Stimulated activated naive CD8-positive, alpha-beta T cell treated with anti-CD3 and anti-CD28 coated beads, Interleukin-15, amount 100 ng/mL, for 72 hours (primary cell): Measurements from ENCODE around the gene ADGRG1.

Source experiments
- ATAC-seq: fragments of 150-1000 bp; cut with Tn5 transposase; 2 replicates; pipeline ENCODE4 v1.10.0; 2021; ENCODE audit warnings: mild to moderate bottlenecking, moderate library complexity
- DNase-seq, 2 donors: peaks; one replicate each; pipeline ENCODE4 v3.0.0; 2021 to 2022
- H3K27ac Mint-ChIP-seq, 2 donors: one replicate each; pipeline ENCODE4 v1.8.0; 2022; ENCODE audit warnings: mild to moderate bottlenecking in 2 of 2, mixed read lengths in 2 of 2, moderate library complexity in 2 of 2
- H3K27me3 Mint-ChIP-seq: one replicate; pipeline ENCODE4 v1.8.0; 2022; ENCODE audit warnings: mixed read lengths
- H3K4me1 Mint-ChIP-seq: one replicate; pipeline ENCODE4 v1.8.0; 2022; ENCODE audit warnings: mild to moderate bottlenecking, mixed read lengths
- H3K4me3 Mint-ChIP-seq, 2 donors: one replicate each; pipeline ENCODE4 v1.8.0; 2022; ENCODE audit warnings: mild to moderate bottlenecking in 2 of 2, mixed read lengths in 2 of 2, moderate library complexity in 1 of 2
- H3K9me3 Mint-ChIP-seq, 2 donors: one replicate each; pipeline ENCODE4 v1.8.0; 2022; ENCODE audit warnings: mixed read lengths in 2 of 2

ADGRG1 gene

DNA sequence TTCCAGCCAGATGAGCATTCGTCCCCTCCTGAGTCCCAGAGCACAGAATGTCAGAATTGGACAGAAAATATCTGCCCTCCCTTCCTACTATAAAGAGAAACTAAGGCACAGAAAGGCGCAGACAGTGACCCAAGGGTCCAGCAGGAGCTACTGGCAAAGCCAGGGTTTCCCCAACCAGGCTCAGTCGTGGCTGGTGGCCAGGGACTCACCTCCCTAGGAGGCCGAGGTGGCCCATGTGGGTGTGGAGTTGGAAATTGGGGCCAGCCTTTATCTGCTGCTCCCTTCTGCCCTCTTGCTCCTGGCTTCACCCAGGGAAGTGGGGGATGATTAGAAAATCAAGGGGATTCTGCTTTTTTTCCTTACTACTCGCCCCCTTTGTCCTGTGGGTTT is 67.2 kb downstream of the ADGRG1 start:
- peaks cover 15% of the 10 kb centered on the region for H3K4me1 Mint-ChIP-seq
- peak overlapping the region in 1 of 2 donors; percentile 86 for H3K27ac Mint-ChIP-seq
- DNase-seq (no peak), ATAC-seq (no peak)
- H3K9me3 Mint-ChIP-seq: no peaks in the 10 kb centered on the region
- no peaks in the 10 kb centered on the region for H3K27me3 Mint-ChIP-seq
- no peak overlapping the region for H3K4me3 Mint-ChIP-seq

DNA sequence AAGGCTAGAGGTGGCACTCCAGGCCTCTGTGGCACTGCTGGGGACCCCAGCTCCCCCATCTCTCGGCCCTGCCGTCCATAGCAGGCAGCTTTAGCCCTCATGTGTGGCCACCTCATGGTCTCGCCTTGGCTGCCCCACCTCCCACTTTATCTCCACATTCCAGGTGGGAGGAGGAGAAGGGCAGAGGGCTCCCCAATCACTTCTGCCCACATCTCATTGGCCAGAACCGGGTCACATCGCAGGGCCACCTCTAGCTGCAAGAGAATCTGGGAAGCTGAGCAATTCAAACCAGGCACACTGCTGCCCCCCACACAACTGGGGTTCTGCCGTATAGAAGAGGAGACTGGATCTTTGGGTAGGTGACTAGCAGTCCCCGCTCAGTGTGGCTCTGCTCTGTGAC is 67.8 kb downstream of the ADGRG1 start:
- no peak for ATAC-seq
- DNase-seq: no peak
- H3K4me3 Mint-ChIP-seq: no peak overlapping the region
- H3K9me3 Mint-ChIP-seq: no peaks in the 10 kb centered on the region
- no peak overlapping the region for H3K27ac Mint-ChIP-seq
- peaks cover 10% of the 10 kb centered on the region for H3K4me1 Mint-ChIP-seq
- H3K27me3 Mint-ChIP-seq: no peaks in the 10 kb centered on the region

DNA sequence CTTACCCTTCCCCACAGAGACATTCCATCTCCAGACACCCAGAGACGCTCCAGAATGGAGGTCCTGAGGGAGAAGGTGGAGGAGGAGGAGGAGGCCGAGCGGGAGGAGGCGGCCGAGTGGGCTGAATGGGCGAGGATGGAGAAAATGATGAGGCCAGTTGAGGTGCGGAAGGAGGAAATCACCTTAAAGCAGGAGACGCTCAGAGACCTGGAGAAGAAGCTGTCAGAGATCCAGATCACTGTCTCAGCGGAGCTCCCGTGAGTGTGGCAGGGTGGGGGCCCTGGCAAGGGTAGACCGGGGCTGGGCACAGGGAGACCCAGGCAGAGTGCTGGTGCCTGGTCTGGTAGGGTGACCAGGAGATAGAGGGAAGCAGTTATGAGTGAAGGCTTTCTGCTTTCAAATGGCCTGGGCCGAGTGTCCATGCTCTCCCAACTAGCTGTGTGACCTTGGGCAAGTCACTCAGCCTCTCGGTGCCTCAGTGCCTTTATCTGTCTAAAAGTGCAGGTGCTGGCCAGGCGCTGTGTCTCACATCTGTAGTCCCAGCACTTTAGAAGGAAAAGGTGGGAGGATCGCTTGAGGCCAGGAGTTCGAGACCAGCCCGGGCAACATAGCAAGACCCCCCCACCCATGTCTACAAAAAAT is 69.6 kb downstream of the ADGRG1 start:
- no peaks in the 10 kb centered on the region for H3K27me3 Mint-ChIP-seq
- H3K4me1 Mint-ChIP-seq: peaks cover 10% of the 10 kb centered on the region
- H3K4me3 Mint-ChIP-seq: no peak overlapping the region
- ATAC-seq (no peak), DNase-seq (no peak)
- H3K9me3 Mint-ChIP-seq: no peaks in the 10 kb centered on the region
- H3K27ac Mint-ChIP-seq: no peak overlapping the region

DNA sequence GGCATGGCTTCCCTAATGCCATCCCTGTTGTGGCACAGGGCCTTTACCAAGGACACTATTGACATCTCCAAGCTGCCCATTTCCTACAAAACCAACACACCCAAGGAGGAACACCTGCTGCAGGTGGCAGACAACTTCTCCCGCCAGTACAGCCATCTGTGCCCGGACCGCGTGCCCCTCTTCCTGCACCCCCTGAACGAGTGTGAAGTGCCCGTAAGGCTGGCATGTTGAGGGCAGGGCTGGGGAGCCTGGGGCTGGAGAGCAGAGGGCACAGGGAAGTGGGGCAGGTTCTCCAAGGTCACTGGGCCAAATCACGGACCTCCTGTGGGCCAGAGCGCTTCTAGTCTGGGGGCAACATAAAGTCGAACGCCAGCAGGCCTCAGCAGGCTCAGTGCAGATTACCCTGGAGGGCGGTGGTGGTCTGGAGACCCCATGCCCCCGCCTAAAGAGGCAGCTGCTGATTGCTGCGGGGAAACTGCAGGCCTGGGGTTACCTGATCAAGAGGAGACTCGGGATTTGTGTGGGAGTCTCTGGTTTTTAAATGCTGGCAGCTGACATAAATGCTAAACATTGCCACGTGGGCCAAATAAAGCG is 70.5 kb downstream of the ADGRG1 start:
- Mint-ChIP-seq H3K4me3 (no peak overlapping the region), H3K27ac (no peak overlapping the region), H3K9me3 (no peaks in the 10 kb centered on the region), H3K4me1 (peaks cover 10% of the 10 kb centered on the region), H3K27me3 (no peaks in the 10 kb centered on the region)
- no peak for ATAC-seq
- no peak for DNase-seq

DNA sequence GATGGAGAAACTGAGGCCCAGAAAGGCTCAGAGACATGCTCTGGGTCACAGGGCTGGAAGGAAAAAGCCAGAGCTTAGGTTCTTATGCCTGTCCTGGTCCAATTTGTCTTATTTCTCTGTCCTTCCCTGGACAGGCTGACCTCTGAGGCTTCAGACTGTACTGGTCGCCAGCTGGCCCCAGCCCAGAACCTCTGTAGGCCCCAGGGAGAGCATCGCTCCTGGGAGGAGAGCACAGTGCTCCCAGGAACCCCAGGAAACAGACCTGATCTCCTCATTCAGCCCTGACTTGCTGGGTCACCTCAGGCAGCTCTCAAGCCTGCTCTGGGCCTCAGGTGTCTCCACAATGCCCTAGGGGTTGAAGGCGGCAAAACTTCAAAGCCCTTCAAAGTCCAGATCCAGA is 71.1 kb downstream of the ADGRG1 start:
- DNase-seq: no peak
- H3K4me3 Mint-ChIP-seq: no peak overlapping the region
- no peak for ATAC-seq
- peaks cover 10% of the 10 kb centered on the region for H3K4me1 Mint-ChIP-seq
- H3K9me3 Mint-ChIP-seq: no peaks in the 10 kb centered on the region
- no peaks in the 10 kb centered on the region for H3K27me3 Mint-ChIP-seq
- H3K27ac Mint-ChIP-seq: no peak overlapping the region

DNA sequence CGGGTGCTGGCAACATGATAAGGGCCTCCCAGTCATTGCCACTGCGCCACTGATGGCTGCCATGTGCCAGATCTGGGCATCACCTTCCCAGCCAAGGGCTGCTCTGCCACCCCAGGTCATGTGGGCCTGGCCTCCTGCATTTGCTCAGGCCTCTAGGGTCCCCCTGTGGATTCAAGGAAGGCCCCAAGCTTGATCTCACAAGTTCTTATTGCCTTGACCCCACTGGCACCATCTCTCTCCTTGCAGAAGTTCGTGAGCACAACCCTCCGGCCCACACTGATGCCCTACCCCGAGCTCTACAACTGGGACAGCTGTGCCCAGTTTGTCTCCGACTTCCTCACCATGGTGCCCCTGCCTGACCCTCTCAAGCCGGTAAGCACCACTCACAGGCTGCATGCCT is 71.5 kb downstream of the ADGRG1 start:
- H3K9me3 Mint-ChIP-seq: no peaks in the 10 kb centered on the region
- H3K4me1 Mint-ChIP-seq: peaks cover 5% of the 10 kb centered on the region
- no peak for DNase-seq
- no peak for ATAC-seq
- peak overlapping the region in 1 of 2 donors; percentile 51 for H3K27ac Mint-ChIP-seq
- no peaks in the 10 kb centered on the region for H3K27me3 Mint-ChIP-seq
- no peak overlapping the region for H3K4me3 Mint-ChIP-seq

DNA sequence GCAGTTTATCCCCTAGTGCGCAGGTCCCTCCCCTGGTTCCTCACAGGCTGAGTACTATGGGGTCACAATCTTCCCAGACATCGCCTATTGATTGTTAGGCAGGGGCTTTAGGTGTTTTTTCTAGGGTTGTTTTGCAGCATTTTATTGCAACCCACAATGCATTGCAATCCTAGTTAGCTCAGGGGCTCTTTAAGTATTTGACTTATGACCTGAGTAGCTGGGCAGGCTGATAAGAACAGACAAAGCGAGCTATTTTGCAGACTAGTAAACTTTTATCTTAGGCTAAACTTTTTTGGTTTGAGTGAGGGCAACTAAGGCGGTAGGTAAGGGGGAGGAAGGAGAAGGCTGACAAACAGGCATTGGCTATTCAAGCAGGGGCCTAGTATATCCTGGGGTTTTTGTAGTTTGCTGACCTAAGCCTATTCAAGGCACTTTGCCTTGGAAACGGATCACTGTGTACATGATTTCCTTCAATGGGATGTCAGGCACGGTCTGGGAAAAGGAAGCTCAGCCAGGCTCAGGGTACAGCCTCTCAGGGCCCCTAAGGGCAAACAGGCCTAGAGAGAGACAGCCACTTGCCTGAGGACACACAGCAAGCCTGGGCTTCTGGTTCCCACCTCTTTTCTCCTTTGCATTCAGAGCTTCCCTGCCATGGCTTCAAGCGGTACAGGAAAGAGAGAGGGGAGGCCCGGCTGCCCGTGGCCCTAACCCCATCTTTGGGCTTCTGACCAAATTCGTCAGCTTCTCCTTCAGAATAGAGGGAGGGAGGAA is 72.5 kb downstream of the ADGRG1 start:
- DNase-seq (no peak), ATAC-seq (no peak)
- H3K27ac Mint-ChIP-seq: peak overlapping the region in 1 of 2 donors; percentile 38
- H3K9me3 Mint-ChIP-seq: no peaks in the 10 kb centered on the region
- H3K27me3 Mint-ChIP-seq: no peaks in the 10 kb centered on the region
- H3K4me3 Mint-ChIP-seq: no peak overlapping the region
- H3K4me1 Mint-ChIP-seq: no peaks in the 10 kb centered on the region

DNA sequence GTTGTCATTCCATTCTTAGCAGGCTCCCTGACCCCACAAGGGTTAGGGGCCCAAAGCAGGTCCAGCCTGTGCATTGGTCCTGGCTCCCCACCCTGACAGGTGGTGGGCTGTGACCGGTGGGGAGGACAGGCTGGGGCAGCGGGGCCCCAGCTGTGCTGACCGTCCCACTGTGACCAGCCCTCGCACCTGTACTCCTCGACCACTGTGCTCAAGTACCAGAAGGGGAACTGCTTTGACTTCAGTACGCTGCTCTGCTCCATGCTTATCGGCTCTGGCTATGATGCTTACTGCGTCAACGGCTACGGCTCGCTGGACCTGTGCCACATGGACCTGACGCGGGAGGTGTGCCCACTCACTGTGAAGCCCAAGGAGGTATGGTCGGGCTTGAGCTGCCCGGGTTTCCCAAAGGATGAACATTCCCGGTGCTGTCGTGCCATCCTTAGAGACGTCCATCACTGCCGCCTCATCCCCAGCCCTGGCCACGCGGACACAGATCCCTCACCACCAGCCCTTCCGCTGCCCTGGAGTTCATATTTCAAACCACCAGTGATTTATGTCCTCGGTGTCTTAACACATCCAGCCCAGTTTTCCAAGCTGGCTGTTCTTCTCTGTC is 73.4 kb downstream of the ADGRG1 start:
- no peak for ATAC-seq

DNA sequence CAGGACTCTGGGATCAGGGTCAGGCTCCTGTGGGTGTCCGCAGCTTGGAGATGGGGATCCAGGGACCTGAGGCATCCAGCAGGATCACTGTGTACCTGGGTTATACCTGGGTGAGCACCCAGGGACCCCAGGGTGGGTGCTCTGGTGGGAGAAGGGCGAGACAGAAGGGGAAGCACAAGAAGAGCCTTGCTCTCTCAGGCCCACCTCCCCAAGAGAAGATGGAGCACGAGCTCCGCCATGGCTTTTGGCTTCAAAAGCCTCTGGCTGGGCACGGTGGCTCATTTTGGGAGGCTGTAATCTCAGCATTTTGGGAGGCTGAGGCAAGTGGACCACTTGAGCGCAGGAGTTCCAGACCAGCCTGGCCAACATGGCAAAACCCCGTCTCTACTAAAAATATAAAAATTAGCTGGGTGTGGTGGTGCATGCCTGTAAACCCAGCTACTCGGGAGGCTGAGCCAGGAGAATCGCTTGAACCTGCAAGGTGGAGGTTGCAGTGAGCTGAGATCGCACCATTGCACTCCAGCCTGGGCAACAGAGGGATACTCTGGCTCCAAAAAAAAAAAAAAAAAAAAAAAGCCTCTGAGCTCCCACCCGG is 75.1 kb downstream of the ADGRG1 start:
- DNase-seq (no peak), ATAC-seq (no peak)
- Mint-ChIP-seq H3K4me1 (peaks cover 7% of the 10 kb centered on the region), H3K9me3 (peaks cover 8 to 11% of the 10 kb centered on the region in 2 donors), H3K27me3 (peaks cover 11% of the 10 kb centered on the region), H3K4me3 (no peak overlapping the region), H3K27ac (no peak overlapping the region)

More for the DNA sequence above, 73.4 kb downstream of the ADGRG1 start:
- Mint-ChIP-seq H3K9me3 (peaks cover 7 to 8% of the 10 kb centered on the region in 2 donors), H3K27me3 (peaks cover 4% of the 10 kb centered on the region), H3K27ac (peak overlapping the region in 1 of 2 donors; percentile 49), H3K4me1 (no peaks in the 10 kb centered on the region), H3K4me3 (no peak overlapping the region)
- DNase-seq: no peak

DNA sequence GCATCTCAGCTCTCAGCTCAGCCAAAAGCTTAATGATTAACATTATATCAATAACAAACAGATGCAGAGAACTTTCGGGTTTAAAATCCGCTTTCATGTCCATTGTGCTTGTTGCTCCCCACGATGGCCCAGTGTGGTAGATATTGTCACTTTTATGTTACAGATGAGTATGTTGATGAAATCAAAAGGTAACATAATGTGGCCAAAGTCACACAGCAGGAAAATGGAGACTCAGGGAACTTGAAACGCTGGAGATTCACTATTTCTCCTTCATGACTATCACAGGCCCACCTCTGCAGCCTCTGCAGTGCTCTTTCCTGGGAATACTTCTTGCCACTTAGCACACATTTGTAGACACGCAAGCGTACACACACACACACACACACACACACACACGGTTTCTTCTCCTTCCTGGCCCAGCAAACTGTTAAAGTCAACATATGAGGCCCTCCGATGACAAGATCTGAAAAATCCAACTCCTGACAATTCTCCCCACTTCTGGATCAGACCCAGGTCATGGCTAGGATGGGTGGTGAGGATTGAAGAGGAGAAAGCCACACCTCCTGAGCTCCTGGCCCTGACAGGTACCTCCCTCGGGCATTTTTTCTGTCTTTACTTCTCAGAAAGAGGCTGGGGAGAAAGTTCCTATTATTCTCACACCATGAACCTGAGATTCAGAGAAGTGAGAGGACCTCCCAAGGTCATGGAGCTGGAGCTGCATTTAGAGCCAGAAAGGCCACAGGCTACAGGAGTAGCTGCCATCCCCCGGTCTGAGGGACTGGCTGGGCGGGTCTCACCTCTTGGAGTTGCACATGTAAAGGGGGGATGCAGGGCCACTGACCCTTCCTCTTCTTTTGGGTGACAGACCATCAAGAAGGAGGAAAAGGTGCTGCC is 75.8 kb downstream of the ADGRG1 start:
- Mint-ChIP-seq H3K4me3 (no peak overlapping the region), H3K27ac (peak overlapping the region in 1 of 2 donors; percentile 91), H3K4me1 (peaks cover 7% of the 10 kb centered on the region), H3K9me3 (peaks cover 8 to 11% of the 10 kb centered on the region in 2 donors), H3K27me3 (peaks cover 11% of the 10 kb centered on the region)
- ATAC-seq (no peak), DNase-seq (no peak)

DNA sequence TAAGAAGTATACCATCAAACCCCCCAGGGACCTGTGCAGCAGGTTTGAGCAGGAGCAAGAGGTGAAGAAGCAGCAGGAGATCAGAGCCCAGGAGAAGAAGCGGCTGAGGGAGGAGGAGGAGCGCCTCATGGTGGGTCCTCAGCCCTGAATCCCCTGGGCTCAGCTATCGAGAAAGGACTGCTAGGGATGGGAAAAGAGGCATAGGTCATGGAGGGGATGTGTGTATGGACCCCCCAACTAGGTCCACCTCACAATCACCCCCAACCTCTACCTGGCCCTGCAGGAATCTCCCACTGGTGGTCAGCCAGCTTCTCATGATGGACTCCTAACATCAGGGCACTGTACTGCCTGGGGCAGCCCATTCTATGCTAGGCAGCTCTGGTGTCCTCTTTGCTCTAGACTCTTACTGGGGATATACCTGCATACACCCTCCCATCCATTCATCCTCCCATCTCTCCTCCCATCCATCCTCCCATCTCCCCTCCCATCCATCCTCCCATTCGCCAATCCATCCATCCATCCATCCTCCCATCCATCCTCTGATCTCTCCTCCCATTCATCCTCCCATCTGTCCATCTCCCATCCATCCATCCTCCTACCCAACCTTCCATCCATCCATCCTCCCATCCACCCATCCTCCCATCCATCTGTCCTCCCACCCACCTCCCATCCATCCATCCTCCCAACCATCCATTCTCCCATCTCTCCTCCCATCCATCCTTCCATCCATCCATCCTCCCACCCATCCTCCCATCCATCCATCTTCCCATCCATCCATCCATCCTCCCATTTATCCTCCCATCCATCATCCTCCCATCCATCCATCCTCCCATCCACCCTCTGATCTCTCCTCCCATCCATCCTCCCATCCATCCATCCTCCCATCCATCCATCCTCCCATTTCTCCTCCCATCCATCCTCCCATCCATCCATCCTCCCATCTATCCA is 76.7 kb downstream of the ADGRG1 start:
- H3K4me3 Mint-ChIP-seq: no peak overlapping the region
- H3K27me3 Mint-ChIP-seq: peaks cover 11% of the 10 kb centered on the region
- H3K27ac Mint-ChIP-seq: no peak overlapping the region
- peaks cover 7% of the 10 kb centered on the region for H3K4me1 Mint-ChIP-seq
- ATAC-seq (no peak), DNase-seq (no peak)
- peaks cover 8 to 11% of the 10 kb centered on the region in 2 donors for H3K9me3 Mint-ChIP-seq

DNA sequence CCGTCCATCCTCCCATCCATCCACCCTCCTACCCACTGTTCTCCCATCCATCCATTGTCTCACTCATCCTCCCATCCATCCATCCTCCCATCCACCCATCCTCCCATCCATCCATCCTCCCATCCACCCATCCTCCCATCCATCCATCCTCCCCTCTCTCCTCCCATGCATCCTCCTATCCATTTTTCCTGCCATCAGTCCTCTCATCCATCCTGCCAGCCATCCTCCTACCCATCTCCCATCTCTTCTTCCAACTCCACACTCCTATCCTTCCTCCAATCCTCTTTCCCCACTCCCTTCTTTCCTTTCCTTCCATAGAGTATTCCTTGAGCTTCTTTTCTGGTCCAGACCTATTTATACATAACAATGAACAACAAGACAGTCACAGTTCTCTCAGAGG is 78.3 kb downstream of the ADGRG1 start:
- Mint-ChIP-seq H3K9me3 (peaks cover 8 to 11% of the 10 kb centered on the region in 2 donors), H3K27ac (peak overlapping the region; percentile 29 to 66), H3K4me3 (no peak overlapping the region), H3K27me3 (peaks cover 11% of the 10 kb centered on the region), H3K4me1 (peaks cover 7% of the 10 kb centered on the region)
- ATAC-seq: no peak
- DNase-seq: no peak

DNA sequence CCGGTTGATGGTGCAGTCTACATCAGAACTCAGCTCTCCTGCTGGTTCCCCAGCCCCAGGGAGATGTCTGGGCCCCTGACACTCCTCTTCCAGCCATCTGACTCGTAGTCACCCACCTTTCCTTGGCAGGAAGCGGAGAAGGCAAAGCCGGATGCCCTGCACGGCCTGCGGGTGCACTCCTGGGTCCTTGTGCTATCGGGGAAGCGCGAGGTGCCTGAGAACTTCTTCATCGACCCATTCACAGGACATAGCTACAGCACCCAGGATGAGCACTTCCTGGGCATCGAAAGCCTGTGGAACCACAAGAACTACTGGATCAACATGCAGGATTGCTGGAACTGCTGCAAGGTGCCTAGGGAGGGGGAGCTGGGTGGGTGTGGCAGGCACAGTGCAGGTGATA is 78.9 kb downstream of the ADGRG1 start:
- Mint-ChIP-seq H3K4me3 (no peak overlapping the region), H3K9me3 (peaks cover 8 to 11% of the 10 kb centered on the region in 2 donors), H3K27me3 (peaks cover 11% of the 10 kb centered on the region), H3K4me1 (peaks cover 7% of the 10 kb centered on the region), H3K27ac (peak overlapping the region in 1 of 2 donors; percentile 64)
- DNase-seq (no peak), ATAC-seq (no peak)

DNA sequence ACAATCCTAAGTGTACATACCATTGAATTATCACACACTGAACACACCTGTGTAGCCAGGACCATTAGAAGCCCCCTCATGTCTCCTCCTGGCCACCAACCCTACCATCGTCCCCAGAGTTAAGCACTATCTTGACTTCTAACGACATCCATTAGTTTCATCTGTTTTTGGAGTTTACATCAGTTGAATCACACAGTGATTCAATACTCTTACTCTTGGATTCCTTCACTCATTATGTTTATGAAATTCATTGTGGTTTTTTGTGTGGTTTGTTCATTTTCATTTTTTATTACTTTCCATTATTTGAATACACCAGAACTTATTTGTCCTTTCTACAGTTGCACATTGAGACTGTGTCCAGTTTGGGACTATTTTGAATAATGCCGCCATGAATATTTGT is 79.7 kb downstream of the ADGRG1 start:
- no peak overlapping the region for H3K4me3 Mint-ChIP-seq
- H3K27ac Mint-ChIP-seq: peak overlapping the region in 1 of 2 donors; percentile 89
- peak; percentile 59 for ATAC-seq
- DNase-seq: no peak
- peaks cover 11% of the 10 kb centered on the region for H3K27me3 Mint-ChIP-seq
- peaks cover 8 to 11% of the 10 kb centered on the region in 2 donors for H3K9me3 Mint-ChIP-seq
- H3K4me1 Mint-ChIP-seq: peaks cover 7% of the 10 kb centered on the region
